CD4-positive, alpha-beta T cell treated with Interleukin-12 subunit alpha and Interleukin-12 subunit beta, for 1 hour (primary cell): ENCODE measurements around the gene POLRMT.
"Not testable (repeated sequence)": the region's sequence is repeated elsewhere in the genome, so short reads cannot be mapped to it uniquely, and the experiment has no call there.

Source experiments
- DNase-seq: peaks from one replicate; pipeline ENCODE4 v3.0.0-alpha.2; 2020

The POLRMT gene

DNA sequence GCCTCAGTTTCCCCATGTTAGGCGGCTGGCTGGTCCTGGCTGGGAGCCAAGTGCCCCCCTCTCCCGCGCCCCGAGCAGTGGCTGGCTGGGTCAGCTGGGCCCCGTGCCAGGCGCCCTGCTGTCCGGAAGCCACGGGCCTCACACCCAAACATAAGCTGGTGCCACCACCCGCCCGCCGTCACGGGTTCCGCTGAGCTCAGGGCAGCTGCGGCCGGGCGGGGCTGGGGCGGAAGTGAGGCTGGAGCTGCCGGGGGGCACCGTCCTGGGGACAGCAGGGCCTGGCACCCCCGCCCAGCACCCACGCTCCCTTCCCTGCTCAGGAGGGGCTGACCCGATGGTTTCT is 24.4 kb downstream of the POLRMT start:
- no peak for DNase-seq

DNA sequence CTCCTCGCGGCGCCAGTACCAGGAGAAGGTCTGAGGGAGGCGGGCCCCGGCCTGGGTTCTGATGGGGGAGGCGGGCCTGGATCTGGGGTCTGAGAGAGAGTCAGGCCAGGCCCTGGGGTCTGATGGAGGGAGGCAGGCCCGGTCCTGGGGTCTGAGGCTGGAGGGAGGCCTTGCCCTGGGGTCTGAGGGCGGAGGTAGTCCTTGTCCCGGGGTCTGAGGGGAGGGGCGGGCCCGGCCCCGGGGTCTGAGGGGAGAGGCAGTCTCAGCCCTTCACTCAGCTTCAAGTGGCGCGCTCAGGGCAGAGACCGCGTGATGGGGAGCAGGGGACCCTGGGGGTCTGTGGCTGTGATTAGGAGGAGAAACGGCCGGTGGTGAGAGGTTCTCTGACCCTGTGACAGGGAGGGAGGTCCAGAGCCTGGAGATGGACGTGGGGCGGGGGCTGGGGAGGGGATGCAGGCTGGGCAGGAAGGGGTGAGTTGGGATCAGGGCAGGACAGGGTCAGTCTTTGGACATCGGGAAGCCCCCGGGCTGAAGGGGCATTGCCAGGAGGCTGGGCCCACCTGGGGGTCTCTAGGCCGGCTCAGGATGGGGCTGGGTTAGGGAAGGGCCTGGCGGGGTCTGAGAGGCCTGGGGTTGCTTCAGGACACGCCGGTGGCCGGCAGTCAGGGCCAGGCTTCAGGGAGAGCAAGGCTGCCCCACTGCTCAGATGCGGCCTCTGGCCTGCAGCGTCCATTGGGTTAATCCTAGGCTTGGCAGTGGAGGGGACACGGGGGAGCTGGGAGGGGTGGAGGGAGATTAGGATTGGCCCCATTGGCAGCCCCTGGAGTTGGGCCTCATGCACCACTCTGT is 25.0 kb downstream of the POLRMT start:
- DNase-seq, result no peak

DNA sequence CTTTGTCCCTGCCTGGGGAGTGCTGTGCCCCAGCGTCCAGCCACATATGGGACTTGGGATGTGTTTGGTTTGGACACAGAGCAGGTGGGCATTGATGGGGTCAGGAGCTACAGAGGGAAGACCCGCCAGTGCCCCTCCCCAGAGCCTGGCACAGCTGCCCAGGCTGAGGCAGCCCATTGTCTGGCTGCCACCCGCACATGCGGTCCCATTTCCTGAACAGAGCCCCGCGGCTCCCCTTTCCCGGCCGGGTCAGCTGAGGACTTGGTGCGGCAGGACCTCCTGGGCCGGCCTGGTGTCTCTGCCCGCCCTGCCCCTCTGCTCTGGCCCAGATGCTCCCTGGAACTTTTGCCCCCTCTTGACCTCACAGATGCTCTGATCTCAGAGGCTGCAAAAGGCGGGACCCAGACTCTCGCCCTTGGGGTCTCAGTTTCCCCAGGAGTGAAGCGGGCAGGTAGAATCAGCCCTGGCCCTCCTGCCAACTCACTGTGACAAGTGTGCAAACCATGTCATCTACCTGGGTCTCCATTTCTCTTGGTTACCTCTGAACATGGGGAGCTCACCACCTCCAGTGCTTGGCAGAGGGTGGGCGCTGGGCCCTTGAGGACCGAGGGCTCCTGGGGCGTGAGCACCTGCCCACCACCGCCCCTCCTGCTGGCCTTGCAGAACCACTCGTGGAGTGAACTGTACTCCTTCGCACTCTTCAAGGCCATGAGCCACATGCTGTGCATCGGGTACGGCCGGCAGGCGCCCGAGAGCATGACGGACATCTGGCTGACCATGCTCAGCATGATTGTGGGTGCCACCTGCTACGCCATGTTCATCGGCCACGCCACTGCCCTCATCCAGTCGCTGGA is 25.8 kb downstream of the POLRMT start:
- DNase-seq, result no peak

DNA sequence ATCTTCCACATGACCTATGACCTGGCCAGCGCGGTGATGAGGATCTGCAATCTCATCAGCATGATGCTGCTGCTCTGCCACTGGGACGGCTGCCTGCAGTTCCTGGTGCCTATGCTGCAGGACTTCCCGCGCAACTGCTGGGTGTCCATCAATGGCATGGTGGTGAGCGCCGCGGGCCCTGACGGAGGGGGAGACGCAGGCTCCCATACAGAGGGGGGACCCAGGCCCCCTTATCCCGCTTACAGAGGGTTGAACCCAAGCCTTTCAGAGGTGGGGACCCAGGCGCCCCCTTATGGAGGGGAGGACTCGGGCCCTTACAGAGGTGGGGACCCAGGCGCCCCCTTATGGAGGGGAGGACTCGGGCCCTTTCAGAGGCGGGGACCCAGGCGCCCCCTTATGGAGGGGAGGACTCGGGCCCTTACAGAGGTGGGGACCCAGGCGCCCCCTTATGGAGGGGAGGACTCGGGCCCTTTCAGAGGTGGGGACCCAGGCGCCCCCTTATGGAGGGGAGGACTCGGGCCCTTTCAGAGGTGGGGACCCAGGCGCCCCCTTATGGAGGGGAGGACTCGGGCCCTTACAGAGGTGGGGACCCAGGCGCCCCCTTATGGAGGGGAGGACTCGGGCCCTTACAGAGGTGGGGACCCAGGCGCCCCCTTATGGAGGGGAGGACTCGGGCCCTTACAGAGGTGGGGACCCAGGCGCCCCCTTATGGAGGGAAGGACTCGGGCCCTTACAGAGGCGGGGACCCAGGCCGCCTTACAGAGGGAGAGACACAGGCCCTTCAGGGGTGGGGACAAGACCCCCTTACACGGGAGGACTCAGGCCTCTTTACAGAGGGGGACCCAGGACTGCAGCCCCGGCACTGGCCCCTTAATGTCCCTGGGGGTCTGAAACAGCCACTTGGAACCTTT is 28.0 kb downstream of the POLRMT start:
- not testable (repeated sequence) for DNase-seq

DNA sequence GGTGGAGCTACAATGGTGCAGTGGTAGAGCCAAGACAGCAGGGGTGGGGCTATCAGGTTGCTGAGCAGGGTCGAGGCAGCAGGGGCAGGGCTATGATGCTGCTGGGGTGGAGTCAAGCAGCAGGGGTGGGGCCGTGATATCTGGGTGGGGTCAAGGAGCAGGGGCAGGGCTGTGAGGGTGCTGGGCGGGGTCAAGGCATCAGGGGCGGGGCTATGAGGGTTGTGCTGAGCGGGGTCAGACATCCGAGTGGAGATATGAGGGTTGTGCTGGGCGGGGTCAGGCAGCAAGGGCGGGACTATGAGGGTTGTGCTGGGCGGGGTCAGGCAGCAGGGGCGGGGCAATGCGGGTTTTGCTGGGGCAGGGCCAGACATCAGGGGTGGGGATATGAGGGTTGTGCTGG is 29.0 kb downstream of the POLRMT start:
- DNase-seq, result peak; percentile 37

DNA sequence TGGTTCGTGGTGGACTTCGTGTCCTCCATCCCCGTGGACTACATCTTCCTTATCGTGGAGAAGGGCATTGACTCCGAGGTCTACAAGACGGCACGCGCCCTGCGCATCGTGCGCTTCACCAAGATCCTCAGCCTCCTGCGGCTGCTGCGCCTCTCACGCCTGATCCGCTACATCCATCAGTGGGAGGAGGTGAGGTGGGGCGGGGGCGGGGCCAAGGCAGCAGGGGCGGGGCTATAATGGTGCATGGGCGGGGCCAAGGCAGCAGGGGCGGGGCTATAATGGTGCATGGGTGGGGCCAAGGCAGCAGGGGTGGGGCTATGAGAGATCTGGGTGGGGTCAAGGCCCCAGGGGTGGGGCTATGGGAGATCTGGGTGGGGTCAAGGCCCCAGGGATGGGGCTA is 29.6 kb downstream of the POLRMT start:
- DNase-seq, result not testable (repeated sequence)

DNA sequence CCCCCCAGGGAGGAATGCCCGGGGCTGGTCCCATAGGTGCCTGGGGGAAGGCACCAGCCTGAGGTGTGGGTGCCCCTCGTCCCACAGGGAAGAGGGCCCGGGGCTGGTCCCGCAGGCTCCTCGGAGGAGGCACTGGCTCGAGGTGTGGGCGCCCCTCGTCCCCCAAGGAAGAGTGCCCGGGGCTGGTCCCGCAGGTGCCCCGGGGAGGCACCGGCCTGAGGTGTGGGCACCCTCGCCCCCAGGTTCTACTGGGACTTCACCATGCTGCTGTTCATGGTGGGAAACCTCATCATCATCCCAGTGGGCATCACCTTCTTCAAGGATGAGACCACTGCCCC is 30.1 kb downstream of the POLRMT start:
- DNase-seq, result not testable (repeated sequence)

DNA sequence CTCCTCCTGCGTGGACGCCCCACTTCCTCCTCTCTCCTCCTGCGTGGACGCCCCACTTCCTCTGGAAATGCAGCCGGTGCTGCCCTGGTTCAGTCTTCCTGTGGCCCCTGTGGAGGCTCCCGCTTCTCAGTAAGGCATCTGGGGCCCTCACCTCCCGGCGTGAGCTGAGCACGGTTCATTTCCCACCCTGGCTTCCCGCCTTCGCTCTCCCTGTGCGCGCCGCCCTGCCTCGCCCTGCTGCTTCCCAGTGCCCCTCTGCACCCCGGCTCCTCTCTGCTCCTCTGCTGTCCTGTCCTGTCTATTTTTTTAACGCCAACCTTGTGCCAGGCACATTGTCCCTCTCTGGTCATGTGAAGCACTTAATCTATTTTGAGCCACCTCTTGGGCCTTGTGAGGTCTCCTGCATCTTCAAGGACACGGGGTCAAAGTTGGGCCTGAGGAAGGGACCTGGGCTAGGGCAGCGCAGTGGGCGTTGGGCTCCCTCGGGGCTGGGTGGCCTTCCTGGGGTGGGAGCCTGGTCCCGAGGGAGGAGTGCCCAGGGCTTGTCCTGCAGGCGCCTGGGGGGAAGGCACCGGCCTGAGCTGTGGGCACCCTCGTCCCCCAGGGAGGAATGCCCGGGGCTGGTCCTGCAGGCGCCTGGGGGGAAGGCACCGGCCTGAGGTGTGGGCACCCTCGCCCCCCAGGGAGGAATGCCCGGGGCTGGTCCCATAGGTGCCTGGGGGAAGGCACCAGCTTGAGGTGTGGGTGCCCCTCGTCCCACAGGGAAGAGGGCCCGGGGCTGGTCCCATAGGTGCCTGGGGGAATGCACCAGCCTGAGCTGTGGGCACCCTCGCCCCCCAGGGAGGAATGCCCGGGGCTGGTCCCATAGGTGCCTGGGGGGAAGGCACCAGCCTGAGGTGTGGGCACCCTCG is 30.7 kb downstream of the POLRMT start:
- no peak for DNase-seq

DNA sequence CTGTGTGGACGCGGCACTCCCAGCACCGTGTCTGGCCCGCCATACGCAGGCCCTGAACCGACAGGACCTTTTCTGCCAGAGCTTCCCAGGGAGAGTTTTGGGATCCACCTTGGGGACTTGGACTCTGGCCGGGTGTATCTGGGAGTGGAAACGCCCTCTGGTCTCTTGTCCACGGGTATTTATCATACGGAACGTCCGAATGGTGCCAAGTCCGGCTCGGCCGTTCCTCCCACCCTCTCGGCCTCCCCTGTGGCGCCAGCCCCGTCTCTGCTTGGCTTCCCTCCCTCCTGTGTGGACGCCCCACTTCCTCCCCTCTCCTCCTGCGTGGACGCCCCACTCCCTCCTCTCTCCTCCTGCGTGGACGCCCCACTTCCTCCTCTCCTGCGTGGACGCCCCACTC is 31.5 kb downstream of the POLRMT start:
- DNase-seq, result no peak

DNA sequence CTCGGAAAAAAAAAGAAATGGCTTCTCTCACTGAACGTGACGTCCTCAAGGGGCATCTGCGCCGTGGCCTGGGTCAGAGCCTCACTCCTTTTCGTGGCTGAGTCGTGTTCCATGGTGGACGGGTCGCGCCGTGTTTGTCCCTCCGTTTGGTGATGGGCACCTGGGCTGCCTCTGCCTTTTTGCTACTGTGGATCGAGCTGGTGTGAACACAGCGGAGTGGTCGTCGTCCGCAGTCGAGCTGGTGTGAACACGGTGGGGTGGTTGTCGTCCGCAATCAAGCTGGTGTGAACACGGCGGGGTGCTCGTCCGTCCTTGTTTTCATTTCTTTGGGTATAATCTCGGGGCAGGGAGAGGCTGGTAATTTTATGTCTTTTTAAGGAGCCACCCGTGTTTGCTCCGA is 32.0 kb downstream of the POLRMT start:
- DNase-seq, result no peak

DNA sequence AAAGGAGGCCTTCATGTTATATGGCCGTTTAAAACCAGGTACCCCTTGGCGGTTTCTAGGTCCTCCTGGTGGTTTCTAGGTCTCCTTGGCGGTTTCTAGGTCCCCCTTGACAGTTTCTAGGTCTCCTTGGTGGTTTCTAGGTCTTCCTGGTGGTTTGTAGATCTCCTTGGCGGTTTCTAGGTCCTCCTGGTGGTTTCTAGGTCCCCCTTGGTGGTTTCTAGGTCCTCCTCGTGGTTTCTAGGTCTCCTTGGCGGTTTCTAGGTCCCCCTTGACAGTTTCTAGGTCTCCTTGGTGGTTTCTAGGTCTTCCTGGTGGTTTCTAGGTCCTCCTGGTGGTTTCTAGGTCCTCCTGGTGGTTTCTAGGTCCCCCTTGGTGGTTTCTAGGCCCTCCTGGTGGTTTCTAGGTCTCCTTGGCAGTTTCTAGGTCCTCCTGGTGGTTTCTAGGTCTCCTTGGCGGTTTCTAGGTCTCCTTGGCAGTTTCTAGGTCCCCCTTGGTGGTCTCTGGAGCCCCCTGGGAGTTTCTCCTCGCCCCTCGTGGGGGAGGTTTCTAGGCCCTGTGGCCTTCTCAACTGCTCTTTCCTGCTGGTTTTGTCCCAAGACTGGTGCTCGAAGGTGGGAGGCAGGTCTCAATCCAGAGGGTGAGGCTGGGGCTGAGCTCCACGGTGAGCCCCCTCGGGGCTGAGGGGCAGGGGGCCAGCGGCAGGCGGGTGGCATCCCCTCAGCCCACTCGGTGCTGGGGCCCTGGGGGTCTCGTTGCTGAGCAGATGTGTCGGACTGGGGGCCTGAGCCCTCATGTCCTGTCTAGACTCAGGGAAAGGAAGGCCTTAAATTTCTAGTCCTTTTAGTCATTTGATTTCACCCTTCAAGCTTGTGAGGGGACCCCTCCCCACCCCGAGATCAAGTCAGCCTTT is 35.7 kb downstream of the POLRMT start:
- DNase-seq, result no peak

DNA sequence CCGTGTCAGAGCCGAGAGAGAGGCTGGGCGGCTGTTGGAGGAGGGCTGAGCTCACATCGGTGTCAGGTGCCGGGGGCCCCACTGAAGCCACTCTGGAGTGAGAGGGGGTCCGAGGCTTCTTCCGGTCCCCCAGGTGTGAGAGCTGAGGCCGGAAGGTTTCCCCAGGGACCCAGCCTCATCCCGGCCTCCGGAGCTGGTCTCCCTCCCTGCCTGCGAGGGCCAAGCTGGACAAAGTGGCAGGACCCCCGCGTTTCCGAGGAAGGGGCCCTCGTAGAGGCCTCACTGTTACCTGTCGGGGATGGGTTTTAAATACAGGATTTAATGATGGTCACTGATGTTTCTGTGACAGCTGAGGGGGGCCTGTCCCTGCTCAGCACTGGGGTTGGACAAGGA is 37.1 kb downstream of the POLRMT start:
- no peak for DNase-seq

DNA sequence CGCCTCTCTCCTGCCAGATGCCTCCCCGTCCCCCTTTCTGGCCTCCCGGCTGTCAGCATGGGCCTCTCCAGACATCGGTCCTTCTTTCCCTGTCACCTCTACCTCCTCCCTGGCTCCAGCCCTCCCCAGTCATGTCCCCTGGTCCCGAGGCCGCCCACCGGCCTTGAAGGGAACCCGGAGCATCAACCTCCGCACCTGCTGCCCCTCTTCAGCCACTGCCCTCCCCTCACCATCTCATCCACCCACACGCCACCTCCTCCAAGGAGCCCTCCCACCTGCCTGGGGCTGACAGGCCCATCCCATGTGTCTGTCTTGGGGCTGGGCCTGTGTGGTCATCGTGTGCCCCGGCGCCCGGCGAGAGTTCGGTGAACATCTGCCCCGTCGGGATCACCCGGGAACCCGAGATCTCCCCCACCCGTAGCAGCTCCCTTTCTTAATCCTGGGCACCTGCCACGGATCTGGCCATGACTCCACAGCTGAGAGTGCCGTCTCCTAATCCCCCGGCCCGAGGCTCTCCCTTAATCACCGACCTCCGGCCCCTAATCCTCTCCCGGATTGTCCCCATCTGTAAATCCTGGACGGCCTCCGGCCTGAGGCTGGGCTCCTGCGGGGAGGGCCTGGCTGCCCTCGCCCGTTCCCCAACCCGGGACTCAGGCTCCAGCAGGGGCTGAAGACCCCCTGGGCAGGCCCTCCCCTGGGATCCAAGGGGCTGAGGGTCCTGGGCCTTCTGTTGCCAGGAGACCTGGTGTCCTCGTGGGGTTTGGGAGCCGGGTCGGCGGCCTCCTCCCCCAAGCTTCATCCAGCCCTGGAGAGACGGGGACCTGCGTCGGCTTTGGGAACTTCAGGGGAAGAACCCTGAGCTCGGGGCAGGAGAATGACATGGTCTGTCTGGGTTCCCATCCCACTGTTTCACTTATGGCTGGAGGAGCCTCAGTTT is 37.7 kb downstream of the POLRMT start:
- no peak for DNase-seq

DNA sequence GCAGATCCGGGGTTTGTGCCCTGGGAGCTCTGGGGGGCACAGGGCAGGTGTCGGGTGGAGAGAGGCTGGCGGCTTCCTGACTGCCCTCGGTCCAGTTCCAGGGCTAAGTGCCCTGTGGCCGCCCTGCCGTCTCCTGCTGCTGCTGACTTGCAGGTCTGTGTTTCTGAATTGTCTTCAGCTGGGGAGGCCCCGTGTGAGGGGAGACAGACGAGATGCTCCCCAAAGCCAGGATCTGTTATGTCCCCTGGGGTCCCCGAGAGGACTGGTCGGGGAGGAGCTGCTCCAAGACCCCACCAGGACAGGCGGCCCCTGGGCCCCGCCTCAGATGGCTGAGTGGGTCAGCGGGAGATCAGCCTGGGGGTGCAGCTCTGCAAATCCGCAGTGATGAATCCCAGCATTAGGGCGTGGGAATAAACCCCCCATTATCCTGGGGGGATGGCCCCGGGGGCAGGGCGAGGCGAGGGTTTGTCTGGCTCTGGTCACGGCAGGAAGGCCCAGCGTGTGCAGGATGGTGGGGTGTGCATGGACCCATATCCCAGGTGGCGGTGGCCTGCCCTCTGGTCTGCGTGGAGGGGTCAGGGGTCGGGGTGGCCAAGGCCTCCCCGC is 39.0 kb downstream of the POLRMT start:
- DNase-seq, result no peak

DNA sequence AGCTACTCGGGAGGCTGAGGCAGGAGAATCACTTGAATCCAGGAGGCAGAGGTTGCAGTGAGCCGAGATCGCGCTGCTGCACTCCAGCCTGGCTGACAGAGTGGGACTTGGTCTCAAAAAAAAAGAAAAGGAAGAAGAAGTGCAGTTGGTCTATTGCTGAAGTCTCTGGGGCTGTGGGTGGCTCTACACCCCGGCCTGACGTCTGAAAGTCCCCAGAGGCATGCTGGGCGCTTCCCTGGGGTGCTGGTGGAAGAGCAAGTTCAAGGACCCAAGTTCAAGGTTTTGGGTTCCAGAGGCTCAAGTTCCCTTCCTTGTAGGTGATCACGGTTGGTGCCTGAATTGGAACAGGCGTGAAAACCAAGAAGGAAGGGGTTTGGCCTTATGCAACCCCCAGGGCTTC is 39.8 kb downstream of the POLRMT start:
- no peak for DNase-seq

DNA sequence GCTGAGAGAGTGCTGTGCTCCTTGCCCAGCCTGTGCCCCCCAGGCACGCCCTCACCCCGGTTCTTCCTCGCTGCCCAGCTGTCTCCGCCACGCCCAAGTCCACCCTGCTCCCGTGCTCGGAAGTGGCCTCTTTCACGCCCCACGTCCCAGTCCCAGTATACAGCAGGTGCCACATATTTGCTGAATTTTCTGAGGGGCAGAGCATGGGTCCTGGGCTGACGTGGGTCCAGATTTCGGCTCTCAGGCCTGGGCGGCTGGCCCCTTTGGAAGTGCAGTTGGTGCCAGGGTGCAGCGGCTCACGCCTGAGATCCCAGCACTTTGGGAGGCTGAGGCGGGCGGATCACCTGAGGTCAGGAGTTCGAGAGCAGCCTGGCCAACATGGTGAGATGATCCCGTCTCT is 40.3 kb downstream of the POLRMT start:
- DNase-seq, result no peak

DNA sequence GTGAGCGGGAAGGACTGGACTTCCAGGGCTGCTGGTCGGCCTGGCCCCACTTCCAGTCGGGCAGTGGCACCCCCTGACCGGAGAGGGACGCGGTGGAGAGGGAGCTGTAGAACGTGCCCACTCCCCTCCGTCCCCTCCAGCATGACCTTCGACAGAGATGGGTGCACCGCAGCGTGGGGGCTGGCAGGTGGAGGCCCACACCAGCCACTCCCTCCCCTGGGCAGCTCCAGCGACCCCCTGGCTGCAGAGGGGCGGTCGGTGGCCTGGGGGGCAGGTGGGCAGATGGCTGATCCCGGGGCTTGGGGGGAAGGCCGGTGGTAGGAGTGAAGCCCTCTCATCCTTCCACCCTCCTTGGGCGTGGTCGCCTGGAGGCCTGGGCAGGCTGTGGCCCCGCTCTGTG is 41.2 kb downstream of the POLRMT start:
- DNase-seq, result no peak

DNA sequence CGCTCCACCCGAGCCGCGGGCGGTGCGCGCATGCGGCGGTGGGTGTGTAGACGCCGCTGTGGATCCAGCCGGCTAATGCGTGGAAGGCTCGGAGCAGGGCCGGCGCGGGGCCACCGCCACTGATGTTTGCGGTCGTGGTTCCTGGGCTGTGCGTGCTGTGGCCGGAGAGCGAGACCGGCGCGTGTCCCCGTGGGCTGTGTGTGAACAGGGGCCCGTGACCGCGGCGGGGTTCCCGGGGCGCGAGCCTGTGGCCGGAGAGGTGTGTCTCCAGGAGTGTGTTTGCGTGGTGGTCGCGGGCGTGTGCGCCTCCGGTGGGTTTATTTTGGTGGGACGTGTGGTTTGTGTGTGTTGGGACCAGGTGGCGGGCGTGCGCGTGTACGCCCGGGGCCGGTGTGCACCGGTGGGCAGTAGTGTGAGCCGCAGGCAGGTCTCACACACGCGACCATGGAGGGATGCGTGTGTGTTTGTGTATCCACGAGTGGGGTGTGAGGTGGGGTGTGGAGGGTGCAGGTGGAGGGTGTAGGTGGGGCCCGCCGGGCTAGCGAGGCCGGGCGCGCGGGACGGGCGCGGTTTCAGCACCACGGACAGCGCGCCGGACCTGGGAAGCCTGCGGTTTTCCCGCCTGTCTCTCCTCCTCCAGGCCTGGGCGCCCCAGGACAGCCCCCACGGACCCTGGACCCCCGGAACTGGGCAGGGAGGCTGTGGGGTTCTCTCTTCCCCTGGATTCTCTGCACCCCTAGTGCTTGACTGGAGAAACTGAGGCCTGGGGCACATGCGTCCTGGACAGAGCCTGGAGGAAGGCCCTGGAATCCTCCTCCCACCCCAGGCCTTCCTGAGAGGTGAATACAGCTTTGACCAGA is 42.0 kb downstream of the POLRMT start:
- DNase-seq, result no peak

DNA sequence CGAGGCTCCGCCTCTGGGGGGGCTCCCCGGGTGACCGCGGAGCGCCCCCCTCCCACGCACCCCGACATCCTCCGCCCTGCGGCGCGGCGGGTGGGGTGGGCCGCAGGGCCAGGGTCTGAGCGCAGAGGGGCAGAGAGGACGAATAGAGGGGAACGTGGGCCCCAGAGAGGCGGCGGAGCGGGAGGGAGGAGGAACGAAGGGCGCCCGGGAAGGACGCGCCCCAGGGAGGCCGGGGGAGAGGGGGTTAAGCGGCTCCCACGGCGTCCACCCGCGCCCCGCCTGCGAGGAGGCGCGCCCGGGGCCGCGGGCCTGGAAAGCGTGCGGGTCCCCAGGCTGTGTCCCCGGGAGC is 42.6 kb downstream of the POLRMT start:
- DNase-seq, result no peak
